Stomach (tissue), 4 donors: Measurements from ENCODE around the gene CNTNAP5.

Source experiments
- CTCF ChIP-seq, 7 experiments: fragments of 450-650 bp in 4 of 7; fragments of 200-600 bp in 3 of 7; sonication (generic) in 3 of 7; IDR thresholded peaks; one replicate each; pipeline ENCODE4 v1.5.1; 2016 to 2019; ENCODE audit warnings: antibody characterized with exemption in 7 of 7, control low read depth in 2 of 7, mild to moderate bottlenecking in 1 of 7
- POLR2AphosphoS5 ChIP-seq, 3 donors: sonication (generic); formaldehyde crosslinking; IDR thresholded peaks; one replicate each; pipeline ENCODE4 v1.6.1; 2016; ENCODE audit warnings: antibody characterized with exemption in 3 of 3

- TF ChIP-seq POLR2AphosphoS5 (IDR thresholded peaks at IDR 0.05) (no peak), CTCF (IDR thresholded peaks at IDR 0.05) (no peak)
These were observed 643.1 kb downstream of the CNTNAP5 start for GRCh38 chr2:124668161-124668560.
